NCI-H2171 treated with DMSO at 0.1 percent for 48 hours (cell line): ENCODE results near the gene KLHL29.

Source experiments
- DNase-seq: peaks from one replicate; lab custom pipeline; 2025; lab: John Stamatoyannopoulos, UW

KLHL29 gene

DNA sequence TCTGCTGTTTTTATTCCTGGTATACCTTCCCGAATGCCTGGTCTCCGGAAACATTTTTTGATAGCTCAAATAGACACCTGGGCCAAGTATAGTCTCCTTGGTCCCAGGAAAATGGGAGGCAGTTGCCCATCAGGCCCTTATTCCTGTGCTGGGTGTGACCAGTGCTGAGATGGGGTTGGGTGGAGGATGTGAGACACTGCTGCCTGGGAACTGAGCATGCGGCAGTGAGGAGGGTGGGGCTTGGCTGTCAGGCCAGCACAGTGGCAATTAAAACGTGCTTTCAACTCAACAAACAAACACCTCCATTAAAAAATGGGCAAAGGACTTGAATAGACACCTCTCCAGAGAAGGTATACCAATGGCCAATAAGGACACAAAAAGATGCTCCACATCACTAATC, 12.5 kb downstream of the KLHL29 start:
- DNase-seq = no peak

DNA sequence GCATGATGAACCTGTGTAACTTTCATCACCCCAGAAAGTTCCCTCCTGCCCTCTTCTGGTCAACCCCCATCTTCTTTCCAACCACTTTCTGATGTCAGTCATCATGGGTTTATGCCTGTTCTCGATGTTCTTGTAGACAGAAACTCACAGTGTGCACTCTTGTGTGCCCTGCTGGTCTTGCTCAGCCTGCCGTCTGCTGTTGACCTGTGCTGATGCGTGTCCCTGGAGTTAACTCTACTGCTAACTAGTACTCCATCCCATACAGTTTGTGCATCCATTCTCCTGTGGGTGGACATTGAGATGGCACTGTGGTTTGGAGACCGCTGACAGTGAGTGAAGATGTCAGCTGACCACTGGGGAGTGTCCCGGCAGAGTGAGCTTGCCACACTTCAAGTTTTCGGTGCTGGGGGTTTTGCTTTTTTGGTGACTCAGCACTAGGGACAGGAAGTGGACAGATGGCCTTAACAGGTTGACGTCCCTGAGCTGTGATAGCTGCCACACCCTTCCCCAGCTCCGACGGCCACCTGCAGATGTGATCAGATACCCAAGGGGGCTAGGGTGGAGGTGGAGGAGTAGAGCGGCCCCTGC, 14.8 kb downstream of the KLHL29 start:
- no peak for DNase-seq

DNA sequence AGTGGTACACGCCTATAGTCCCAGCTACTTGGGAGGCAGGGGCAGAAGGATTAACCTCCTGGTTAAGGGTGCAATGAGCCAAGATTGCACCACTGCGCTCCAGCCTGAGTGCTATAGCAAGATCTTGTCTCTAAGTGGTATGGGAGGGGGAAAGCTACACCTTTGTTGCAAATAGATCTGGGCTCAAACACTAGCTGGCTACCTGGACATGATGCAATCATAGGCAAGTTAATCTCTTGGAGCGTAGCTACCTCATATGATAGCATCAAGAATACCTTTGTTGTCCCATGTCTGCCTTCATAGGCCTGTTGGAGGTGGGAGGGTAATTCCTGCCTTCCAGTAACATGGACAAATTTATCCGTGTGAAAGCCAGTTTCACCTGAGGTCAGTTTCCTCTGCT, 15.7 kb downstream of the KLHL29 start:
- no peak for DNase-seq

GRCh38 chr2:23401427-23402204, 16.6 kb downstream of the KLHL29 start:
- no peak for DNase-seq

DNA sequence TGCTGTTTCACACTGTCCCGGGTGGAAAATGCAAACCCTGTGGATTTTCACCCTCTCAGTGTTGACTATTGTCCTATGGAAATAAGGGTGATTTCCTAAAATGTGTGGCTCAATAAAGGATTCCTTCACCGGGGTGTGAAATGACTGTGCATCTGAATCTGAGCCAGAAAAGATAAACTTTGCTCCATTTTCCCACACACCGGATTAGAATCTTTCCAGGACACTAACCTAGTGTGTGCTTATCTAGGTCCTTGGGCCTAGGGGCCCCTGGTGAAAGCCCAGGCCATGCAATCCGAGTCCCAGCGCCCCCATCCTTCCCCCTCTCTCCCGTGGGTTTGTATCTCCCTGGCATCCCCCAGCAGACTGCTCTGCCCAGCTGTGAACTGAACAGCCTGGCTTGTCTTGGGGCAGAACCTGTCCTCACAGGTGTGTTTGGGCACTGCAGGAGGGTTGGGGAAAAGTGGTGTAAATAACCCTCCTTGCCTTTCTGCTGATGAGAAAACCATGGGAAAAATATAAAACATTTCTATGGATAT, 17.3 kb downstream of the KLHL29 start:
- peak; percentile 48 for DNase-seq

DNA sequence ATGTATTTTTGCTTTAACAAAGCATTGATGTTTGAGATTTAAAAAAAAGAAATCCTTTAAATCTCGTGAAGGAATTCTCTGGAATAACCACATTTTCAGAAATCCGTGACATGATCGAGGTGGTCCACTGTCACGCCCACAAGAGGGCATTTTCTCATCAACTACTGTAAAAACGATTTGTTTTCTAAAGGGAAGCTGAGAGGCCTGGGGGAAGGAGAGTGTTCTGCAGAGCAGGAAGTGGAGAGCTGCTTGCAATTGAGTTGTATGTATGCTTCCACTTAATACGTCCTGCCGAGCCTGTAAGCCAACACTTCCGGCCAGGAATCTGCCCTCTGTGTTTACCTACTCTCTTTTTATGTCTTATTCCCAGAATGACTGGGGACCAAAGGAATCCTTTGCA, 19.4 kb downstream of the KLHL29 start:
- peak; percentile 67 for DNase-seq

DNA sequence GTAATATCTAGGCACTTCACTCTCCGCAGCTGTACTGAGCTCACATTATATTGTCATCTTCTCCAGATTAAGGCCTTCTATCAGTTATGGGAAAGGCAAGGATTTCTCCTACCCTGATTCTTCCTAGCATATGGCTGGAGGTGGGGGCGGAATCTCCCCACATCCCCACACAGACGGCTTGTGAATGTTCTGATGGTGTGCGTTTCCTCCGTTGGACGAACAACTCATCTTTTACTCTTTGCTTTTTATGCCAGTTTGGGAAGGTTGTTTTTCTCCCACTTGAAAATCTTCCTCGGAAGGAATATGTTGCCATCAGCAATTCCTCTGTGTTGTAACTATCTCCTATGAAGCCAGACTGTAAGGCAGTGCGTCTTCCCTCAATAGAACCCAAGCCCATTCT, 24.3 kb downstream of the KLHL29 start:
- no peak for DNase-seq

GRCh38 chr2:23410596-23410995, 25.6 kb downstream of the KLHL29 start:
- DNase-seq = no peak

DNA sequence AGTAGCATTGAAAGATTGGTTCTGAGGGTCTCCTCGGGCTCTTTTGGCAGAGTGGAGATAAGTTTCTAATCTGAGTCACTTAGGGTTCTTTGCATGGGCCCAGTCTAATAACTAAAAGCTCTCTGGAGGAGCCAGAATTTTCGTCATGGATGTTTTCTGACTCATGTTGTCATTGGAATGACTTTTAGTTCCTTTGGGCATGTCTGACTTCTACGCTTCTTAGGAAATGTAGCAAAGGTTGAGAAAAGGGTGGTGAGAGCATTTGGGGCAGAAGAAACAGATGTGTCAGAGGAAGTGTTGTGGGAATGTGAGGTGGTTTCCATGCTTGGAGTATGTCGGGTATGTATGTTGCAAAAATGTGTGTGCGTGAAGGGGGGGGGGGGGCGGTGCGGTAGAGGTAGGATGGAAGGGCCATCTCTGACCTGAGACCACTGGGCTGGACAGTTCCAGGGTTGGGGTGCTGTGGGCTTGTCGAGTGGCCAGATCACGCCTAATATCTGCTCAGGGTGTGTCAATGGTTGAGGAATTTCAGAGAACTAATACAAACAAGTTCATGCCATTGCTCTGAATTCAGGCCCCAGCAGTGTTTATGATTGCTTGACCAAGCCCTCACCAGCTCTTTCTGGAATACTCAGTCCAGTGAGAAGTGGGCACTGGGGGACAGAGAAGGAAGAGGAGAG, 26.9 kb downstream of the KLHL29 start:
- DNase-seq = no peak

GRCh38 chr2:23412556-23413155, 27.7 kb downstream of the KLHL29 start:
- DNase-seq = no peak

DNA sequence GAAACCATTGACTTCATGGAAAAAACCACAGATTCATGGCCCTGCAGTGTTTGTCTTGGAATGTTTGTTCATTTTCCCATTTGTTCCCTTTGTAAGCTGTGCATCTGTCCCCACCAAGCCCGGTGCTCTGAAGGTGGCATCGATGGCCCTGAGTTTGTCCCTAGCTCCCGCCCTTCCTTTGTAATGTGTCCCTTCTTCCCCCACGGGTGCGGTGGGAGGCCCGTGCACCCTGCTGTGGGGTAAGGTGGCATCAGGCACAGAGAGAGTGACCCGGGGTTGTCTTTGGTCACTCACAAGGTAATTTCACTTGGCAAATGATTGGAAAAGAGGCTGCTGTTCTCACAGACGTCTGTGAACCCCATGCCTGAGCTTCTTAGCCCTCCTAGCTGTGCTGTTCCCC, 28.7 kb downstream of the KLHL29 start:
- DNase-seq = no peak

DNA sequence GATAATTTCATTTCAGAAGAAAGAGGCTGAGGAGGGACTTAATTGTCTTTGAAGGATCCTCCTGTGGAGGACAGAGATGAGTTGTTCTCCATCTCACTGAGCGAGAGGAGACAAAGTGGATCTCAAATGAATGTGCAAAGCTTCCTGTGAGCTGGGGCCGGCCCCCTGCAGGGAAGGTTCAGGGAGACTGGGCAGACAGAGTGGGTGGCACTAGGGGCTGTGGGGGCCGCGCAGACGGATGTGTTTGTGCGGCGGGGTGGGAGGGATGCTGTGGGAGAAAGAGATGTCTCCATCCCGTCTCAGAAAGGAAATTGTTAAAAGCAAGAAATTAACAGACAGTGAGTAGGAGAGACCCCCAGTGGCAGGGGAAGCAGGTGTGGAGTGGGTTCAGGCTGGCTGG, 29.1 kb downstream of the KLHL29 start:
- no peak for DNase-seq

GRCh38 chr2:23414871-23415270, 29.9 kb downstream of the KLHL29 start:
- DNase-seq = no peak

- no peak for DNase-seq
Observed at GRCh38 chr2:23417310-23417709, 32.3 kb downstream of the KLHL29 start.

- DNase-seq = no peak
Observed at GRCh38 chr2:23418056-23418455, 33.1 kb downstream of the KLHL29 start.

- DNase-seq = no peak
Observed at GRCh38 chr2:23418461-23418911, 33.5 kb downstream of the KLHL29 start.

DNA sequence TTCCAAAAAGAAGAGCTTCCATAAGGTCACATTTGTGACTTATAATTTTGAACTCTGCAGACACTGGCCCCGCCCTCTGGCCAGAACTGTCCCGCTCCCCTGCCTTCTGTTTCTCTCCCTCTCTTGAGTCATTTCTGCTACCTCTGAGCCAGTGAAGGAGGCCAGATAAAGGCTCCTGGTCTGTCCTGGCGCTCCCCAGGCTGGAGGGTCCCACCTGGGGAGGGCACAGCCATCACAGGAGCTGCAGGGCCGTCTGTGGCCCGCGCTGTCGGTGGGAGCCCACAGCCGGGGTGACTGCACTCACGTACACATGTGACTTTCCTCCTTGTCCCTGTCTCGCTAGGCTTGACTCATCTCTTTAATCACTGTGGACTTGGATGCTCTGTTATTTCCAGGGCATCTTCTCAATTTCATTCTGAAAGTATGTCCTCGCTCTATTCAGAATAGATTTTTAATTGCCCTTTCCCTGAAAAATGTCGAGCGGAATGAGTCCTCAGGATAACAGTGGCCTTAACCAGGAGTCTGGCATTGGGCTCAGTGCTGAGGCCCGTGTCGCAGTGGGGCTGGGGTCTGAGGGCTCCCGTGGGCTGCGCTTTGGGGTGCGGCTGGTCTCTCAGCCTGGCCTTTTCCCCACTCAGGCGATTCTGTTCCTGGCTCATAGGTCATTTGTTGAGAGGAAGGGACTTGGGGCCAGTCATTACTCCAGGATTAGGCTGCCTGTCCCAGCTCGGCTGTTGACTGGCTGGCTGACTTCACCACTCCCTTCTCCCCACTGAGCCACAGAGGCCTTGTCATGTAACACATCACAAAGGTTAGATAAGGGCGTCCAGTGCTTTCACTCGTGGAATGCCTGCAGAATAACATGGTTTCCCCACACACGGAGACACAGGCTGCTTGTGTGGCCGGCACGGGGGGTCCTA, 34.5 kb downstream of the KLHL29 start:
- no peak for DNase-seq

GRCh38 chr2:23420091-23420839, 35.3 kb downstream of the KLHL29 start:
- no peak for DNase-seq

GRCh38 chr2:23420840-23421476, 36.0 kb downstream of the KLHL29 start:
- DNase-seq = no peak
